Measurements from ENCODE around the gene GTF2H1.

GTF2H1 gene

GRCh38 chr11:18321969-18322711 lies at the start of gene GTF2H1, which contains the start of gene HPS5:
GTF2H1 (plus strand) TSS chr11:18322567; CDS start chr11:18333075, 10,508 bp downstream.
HPS5 (minus strand) TSS chr11:18322140; CDS start chr11:18317858, 4,282 bp downstream.
- DNase-seq: peak; percentile 95 to 96

DNA sequence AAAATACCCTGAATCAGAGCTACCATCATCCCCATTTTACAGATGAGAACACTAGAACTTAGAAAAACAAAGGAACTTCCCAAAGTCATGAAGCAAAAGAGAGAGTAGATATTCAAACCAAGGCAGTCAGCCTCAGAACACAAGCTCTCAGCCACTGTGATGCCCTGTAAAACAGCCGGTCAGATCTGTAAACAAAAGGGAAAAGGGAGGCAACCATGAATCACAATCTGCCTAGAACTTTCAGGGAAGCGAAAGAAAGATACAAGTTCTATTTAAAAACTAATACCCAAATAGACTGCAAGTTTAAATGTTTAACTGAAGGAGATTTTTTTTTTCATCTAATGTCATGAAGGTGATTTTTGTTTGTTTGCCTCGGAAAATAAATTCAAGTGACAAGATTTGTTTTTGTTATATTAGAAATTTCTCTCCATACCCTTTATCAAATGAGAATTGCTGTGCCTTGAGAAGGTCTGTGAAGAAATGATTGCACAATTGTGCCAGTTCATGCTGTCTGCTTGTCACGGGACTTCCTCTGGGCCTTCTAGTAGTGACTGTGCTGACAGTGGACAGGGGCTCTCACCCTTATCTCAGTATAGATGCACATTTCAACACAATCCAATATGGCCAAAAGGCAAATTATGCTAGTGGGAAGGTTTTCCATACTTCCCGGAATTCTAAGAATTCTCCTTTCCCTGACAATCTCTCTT lies 44.6 kb upstream of the GTF2H1 start:
- DNase-seq: no peak

DNA sequence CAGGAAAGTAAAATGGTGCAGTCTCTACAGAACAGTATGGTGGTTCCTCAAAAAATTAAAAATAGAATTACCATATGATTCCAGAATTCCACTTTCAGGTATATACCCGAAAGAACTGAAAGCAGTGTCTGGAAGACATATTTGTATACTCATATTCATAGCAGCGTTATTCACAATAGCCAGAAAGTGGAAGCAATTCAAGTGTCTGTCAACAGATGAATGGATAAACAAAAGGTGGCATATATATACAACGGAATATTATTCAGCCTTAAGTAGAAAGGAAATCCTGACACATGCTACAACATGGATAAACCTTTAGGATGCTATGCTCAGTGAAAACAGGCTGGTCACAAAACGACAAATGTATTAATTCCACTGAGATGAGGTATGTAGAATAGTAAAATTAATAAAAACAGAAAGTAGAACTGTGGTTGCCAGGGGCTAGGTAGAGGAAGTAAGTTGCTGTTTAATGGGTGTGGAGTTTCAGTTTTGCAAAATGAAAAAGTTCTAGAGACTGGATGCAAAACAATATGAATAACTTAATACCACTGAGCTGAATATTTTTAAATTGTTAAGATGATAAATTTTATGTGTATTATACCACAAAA lies 41.8 kb upstream of the GTF2H1 start:
- DNase-seq: no peak

DNA sequence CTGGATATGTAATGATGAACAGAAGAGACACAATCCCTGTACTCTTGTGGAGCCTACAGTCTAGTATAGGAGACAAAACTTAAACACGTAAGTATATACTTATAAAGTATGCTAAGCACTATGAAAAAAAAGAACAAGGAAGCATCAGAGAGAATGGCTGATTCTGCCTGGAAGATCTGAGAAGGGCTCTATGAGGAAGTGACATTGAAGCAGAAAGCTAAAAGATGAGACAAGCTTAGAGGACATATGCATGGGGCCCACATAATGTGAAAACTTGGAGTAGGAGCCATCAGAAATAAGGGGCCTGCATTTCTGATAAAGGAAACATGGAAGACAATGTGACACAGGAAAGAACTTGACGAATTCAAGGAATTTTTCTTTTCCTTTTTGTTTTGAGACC lies 39.7 kb upstream of the GTF2H1 start:
- no peak for DNase-seq

GRCh38 chr11:18285841-18286240 lies 36.5 kb upstream of the GTF2H1 start:
- no peak for DNase-seq

- DNase-seq: no peak
Observed at GRCh38 chr11:18288911-18289310, 33.5 kb upstream of the GTF2H1 start.

DNA sequence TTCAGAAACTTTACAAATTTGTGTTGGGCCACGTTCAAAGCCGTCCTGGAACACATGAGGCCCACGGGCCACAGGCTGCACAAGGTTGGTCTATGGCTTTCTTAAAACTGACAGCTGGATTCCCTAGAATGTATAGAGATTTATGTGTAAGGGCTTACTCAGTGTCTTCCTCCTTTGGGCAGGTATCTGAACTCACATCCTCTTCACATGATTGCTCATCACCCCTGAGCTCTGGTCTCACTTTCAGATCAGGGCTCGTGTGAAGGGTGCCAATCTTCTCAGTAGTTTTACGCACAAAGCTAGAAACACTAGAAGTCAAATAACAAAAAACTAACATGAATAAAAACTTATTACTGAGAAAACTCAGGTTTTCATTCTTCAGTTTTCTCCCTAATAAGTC lies 27.5 kb upstream of the GTF2H1 start:
- DNase-seq: no peak

GRCh38 chr11:18295316-18295715 lies 27.1 kb upstream of the GTF2H1 start:
- no peak for DNase-seq

GRCh38 chr11:18299721-18300120 lies 22.6 kb upstream of the GTF2H1 start:
- no peak for DNase-seq

- no peak for DNase-seq
Observed at GRCh38 chr11:18304745-18305144, 17.6 kb upstream of the GTF2H1 start.

- DNase-seq: no peak
Observed at GRCh38 chr11:18307461-18308139, 14.8 kb upstream of the GTF2H1 start.

DNA sequence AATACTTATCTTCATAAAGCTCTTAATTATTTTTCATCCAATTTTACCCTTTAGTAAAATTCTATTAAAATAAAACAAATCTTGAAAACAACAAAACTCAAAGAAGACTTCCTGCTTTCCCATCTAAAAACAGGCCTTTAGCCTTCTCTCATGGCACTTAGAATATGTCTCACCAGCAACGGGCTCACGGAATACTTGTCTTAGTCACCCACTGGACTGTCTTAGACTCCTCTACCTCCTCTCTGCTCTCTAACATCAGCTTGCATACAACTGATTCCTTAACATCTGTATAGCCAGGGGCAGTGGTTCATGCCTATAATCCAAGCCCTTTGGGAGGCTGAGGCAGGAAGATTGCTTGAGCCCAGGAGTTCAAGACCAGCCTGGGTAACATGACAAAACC lies 14.1 kb upstream of the GTF2H1 start:
- no peak for DNase-seq

DNA sequence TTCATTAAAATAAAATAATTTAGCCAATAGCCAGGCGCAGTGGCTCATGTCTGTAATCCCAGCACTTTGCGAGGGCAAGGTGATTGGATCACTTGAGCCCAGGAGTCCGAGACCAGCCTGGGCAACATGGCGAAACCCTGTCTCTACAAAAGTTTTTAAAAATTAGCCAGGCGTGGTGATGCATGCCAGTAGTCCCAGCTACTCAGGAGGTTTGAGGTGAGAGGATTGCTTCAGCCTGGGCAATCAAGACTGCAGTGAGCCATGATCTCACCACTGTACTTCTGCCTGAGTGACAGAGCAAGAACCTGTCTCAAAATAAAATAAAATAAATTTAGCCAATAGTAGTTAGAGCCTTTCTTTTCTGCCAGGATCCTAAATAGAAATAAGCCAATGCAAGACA lies 12.7 kb upstream of the GTF2H1 start:
- no peak for DNase-seq

DNA sequence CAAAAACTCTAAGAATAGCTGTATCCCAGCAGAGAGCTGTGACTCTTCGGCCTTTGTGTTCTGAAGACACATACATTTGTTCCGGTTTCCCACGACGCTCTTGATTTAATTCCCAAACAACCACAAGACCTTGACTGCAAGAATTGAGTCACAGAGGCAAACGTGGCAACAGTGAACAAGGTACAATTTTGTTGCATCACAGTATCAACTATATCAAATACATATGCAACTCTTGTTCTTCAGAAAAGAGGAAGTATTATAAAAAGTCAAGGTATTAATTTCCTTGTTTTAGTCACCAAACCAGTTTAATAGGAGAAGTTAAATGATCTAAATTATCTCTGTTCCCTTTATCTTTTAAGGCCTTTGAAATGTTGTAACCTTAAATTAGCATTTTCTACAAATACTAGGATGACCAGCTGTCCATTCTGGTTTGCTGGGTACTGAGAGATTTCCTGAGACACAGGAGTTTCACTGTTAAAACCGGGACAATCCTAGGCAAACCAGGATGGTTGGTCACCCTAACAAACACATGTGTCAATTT lies 11.5 kb upstream of the GTF2H1 start:
- DNase-seq: no peak

DNA sequence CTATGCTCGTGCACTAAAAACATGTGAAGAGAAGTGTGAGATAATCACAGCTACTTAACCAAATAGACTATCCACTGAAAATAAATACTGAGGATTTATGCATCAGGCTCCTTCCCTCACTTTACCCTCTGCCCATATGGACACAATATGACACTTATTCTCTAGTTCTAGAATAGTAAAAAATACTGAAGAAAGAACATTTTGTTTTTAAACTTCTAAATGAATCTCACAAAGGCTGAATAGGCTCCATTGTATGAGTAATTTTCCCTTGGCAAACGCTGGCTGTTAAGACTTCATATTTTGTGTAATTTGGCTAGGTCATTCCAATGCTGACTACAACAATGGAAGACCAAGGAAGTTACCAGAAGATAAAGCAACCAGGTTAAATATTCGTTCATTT lies 10.4 kb upstream of the GTF2H1 start:
- no peak for DNase-seq

DNA sequence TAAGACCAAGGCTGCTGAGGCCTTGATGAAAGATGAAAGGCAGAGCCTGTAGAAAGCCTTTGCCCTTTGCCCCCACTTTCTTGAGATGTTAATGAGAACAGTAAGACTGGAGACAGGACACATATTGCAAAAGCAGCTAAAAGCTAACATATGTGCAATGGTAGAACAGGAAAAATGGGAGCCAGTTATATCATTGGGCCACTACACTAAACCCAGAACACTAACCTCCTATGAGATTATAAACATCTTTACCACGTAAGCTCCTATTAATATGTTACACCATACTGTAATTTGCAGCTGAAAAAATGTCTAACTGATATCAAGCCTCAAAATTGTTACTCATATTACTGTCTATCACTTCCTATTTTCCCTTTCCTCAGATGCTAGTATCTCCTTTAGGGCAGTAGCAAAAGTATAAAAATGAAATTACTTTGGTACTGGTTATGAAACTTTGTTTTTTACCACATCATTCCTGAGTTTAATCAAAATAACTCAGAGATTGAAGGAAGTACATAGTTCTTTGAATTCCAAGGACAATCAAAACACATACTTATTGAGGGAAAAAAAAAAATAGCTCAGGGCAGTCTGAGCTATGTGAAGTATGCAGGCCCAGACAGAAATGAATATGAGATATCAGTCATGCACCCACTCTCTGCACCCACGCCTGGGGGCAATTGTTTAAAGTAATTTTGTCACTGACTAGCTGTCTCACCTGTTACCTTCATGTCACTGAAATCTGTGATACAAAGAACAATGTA lies 9.5 kb upstream of the GTF2H1 start:
- DNase-seq: no peak

DNA sequence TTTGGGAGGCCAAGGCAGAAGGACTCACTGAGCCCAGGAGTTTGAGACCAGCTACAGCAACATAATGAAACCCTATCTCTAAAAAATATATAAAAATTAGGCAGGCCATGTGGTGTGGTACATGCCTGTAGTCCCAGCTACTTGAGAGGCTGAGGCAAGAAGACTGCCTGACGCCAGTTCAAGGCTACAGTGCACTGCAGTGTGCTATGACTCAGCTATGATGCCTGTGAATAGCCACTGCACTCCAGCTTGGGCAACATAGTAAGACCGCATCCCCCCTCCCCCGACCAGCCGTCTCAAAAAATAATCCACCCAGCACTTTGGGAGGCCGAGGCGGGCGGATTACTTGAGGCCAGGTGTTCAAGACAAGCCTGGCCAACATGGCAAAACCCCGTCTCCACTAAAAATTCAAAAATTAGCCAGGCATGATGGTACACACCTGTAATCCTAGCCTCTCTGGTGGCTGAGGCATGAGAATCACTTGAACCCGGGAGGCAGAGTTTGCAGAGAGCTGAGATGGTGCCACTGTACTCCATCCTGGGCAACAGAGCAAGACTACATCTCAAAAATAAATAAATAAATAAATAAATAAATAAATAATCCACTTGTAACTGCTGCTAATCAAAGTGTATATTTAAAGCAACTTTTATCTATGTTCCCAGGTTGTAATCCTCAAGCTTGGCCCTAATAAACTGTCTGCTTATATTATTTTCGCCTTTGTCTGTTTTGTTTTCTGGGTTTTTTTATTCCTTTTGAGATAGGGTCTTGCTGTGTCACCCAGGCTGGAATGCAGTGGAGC lies 8.2 kb upstream of the GTF2H1 start:
- no peak for DNase-seq

GRCh38 chr11:18314784-18315523 lies 7.4 kb upstream of the GTF2H1 start:
- no peak for DNase-seq

- no peak for DNase-seq
Observed at GRCh38 chr11:18315893-18316292, 6.5 kb upstream of the GTF2H1 start.

DNA sequence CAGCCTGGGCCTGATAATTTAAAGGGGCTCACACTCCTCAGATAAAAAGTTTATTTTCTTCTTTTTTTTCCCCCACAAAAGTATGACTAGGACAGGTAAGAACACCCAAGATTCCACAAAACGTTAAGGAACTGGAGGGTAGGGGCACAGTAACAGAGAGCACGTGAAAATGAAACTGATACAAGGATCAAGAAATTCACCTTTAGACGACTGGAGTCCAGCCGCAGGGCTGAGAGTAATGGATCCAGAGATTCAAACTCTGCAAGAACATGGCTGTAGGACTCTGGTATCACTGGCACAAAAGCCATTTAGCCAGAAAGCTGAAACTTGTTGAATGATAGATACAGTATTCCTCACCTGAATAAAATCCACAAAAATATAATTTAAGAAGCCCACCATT lies 4.8 kb upstream of the GTF2H1 start:
- no peak for DNase-seq

DNA sequence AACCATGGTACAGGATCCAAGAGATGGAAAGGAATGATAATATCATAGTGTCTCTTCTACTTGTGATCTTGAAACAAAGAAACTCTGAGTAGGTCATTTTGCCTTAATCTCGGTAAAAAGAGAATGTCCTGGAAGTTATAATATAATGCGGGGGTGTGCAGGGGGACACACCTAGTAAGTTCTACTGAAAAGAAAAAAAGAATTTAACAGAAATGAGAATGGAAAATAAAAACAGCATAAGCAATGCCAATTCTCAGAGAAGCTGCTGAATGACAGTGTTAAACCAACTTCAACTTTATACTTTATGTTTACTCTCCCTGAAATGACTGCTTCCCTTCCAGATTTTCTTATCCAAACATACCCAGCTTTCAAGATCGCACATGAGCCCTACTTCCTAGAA lies 2.5 kb upstream of the GTF2H1 start:
- no peak for DNase-seq

Measured in activated CD4-positive, alpha-beta T cell treated with anti-CD3 and anti-CD28 coated beads, Interleukin-2, amount 50 U/mL, for 4 hours (primary cell).